HEK293 (cell line): ENCODE results near the gene SERPINB2.

Experiments
- CTCF ChIA-PET: fragments of 350-600 bp; formaldehyde crosslinking; extraction: SDS; loops from one replicate; lab custom pipeline; 2021; ENCODE audit warnings: antibody characterized with exemption; lab: Yijun Ruan, JAX
- POLR2A ChIA-PET: fragments of 300-600 bp; formaldehyde crosslinking; extraction: SDS; loops from one replicate; lab custom pipeline; 2020; ENCODE audit warnings: antibody characterized with exemption, inconsistent platforms; lab: Yijun Ruan, JAX
- H3K27ac ChIP-seq: fragments of 200-500 bp; sonication (Bioruptor generic); 2 replicates; pipeline ENCODE4 v1.5.1; 2014; ENCODE audit warnings: low read depth, low read length, control low read depth, inconsistent platforms; ENCODE audit errors: extremely low read depth
- H3K36me3 ChIP-seq, 2 experiments: fragments of 200-500 bp in 1 of 2; sonication (Bioruptor generic) in 1 of 2; 1 replicate in 1 of 2; 2 replicates in 1 of 2; pipeline ENCODE4 v1.5.1; 2014 to 2017; ENCODE audit warnings: inconsistent platforms in 2 of 2, low read length in 2 of 2; ENCODE audit not compliant: control insufficient read depth in 2 of 2, insufficient read depth in 1 of 2
- H3K4me1 ChIP-seq: fragments of 200-500 bp; sonication (Bioruptor generic); 2 replicates; pipeline ENCODE4 v1.5.1; 2014; ENCODE audit warnings: mild to moderate bottlenecking, low read length, inconsistent platforms; ENCODE audit not compliant: control insufficient read depth, insufficient read depth
- H3K4me3 ChIP-seq: 2 replicates; pipeline ENCODE4 v1.5.1; 2011; ENCODE audit warnings: low read depth, mild to moderate bottlenecking, control low read depth, low read length, moderate library complexity
- H3K9me3 ChIP-seq: fragments of 200-500 bp; sonication (Bioruptor generic); 2 replicates; pipeline ENCODE4 v1.5.1; 2014; ENCODE audit warnings: low read depth, low read length, inconsistent platforms; ENCODE audit not compliant: control insufficient read depth, insufficient read depth
- GLI4 ChIP-seq: fragments of 450-650 bp; formaldehyde crosslinking; IDR thresholded peaks from 2 replicates; pipeline ENCODE4 v1.5.1; 2016; ENCODE audit warnings: missing biosample characterization, missing genetic modification characterization
- KLF10 ChIP-seq: fragments of 450-650 bp; IDR thresholded peaks from 2 replicates; pipeline ENCODE4 v1.5.1; 2018; ENCODE audit warnings: missing biosample characterization, mild to moderate bottlenecking, missing genetic modification characterization
- MEIS1 ChIP-seq: sonication (generic); formaldehyde crosslinking; IDR thresholded peaks from 2 replicates; pipeline ENCODE4 v1.8.1; 2022; ENCODE audit warnings: missing genetic modification reagents, mild to moderate bottlenecking, borderline replicate concordance
- SALL2 ChIP-seq: fragments of 450-650 bp; formaldehyde crosslinking; IDR thresholded peaks from 2 replicates; pipeline ENCODE4 v1.5.0; 2017; ENCODE audit warnings: missing biosample characterization, mild to moderate bottlenecking, missing genetic modification characterization, borderline replicate concordance
- YY1 ChIP-seq: fragments of 450-650 bp; formaldehyde crosslinking; IDR thresholded peaks from 2 replicates; pipeline ENCODE4 v1.5.1; 2018; ENCODE audit warnings: missing biosample characterization, missing genetic modification characterization
- ZBTB1 ChIP-seq: fragments of 450-650 bp; formaldehyde crosslinking; IDR thresholded peaks from 2 replicates; pipeline ENCODE4 v1.5.1; 2016; ENCODE audit warnings: missing biosample characterization, missing genetic modification characterization
- ZBTB17 ChIP-seq: fragments of 450-650 bp; formaldehyde crosslinking; IDR thresholded peaks from 2 replicates; pipeline ENCODE4 v1.5.1; 2016; ENCODE audit warnings: missing biosample characterization, missing genetic modification characterization
- ZIC2 ChIP-seq: fragments of 450-650 bp; formaldehyde crosslinking; IDR thresholded peaks from 2 replicates; pipeline ENCODE4 v1.5.1; 2016; ENCODE audit warnings: missing biosample characterization, missing genetic modification characterization
- ZNF350 ChIP-seq: fragments of 450-650 bp; formaldehyde crosslinking; IDR thresholded peaks from 2 replicates; pipeline ENCODE4 v1.5.0; 2017; ENCODE audit warnings: missing biosample characterization, mild to moderate bottlenecking, missing genetic modification characterization
- ZNF394 ChIP-seq: fragments of 450-650 bp; formaldehyde crosslinking; IDR thresholded peaks from 2 replicates; pipeline ENCODE4 v1.5.1; 2016; ENCODE audit warnings: missing biosample characterization, missing genetic modification characterization, mild to moderate bottlenecking, moderate library complexity, borderline replicate concordance
- ZNF48 ChIP-seq: fragments of 450-650 bp; formaldehyde crosslinking; IDR thresholded peaks from 2 replicates; pipeline ENCODE4 v1.5.1; 2016; ENCODE audit warnings: missing biosample characterization, missing genetic modification characterization
- ZNF549 ChIP-seq: fragments of 450-650 bp; IDR thresholded peaks from 2 replicates; pipeline ENCODE4 v1.5.1; 2018; ENCODE audit warnings: missing biosample characterization, missing genetic modification characterization, mild to moderate bottlenecking, inconsistent platforms, moderate library complexity
- ZNF571 ChIP-seq: fragments of 450-650 bp; formaldehyde crosslinking; IDR thresholded peaks from 2 replicates; pipeline ENCODE4 v1.5.0; 2017; ENCODE audit warnings: missing biosample characterization, missing genetic modification characterization
- ZNF580 ChIP-seq: fragments of 450-650 bp; formaldehyde crosslinking; IDR thresholded peaks from 2 replicates; pipeline ENCODE4 v1.5.1; 2016; ENCODE audit warnings: missing biosample characterization, missing genetic modification characterization
- ZNF626 ChIP-seq: fragments of 450-650 bp; sonication (Bioruptor Pico); formaldehyde crosslinking; IDR thresholded peaks from 2 replicates; pipeline ENCODE4 v1.5.1; 2018; ENCODE audit warnings: missing biosample characterization, missing genetic modification characterization, inconsistent platforms
- ZNF658 ChIP-seq: fragments of 450-650 bp; formaldehyde crosslinking; IDR thresholded peaks from 2 replicates; pipeline ENCODE4; 2016; ENCODE audit warnings: missing biosample characterization, missing genetic modification characterization
- ZNF670 ChIP-seq: fragments of 450-650 bp; formaldehyde crosslinking; IDR thresholded peaks from 2 replicates; pipeline ENCODE4 v1.5.1; 2016; ENCODE audit warnings: missing biosample characterization, missing genetic modification characterization, low read depth
- ZSCAN30 ChIP-seq: fragments of 450-650 bp; IDR thresholded peaks from 2 replicates; pipeline ENCODE4 v1.5.1; 2018; ENCODE audit warnings: missing biosample characterization, mild to moderate bottlenecking, missing genetic modification characterization, moderate library complexity
- ZSCAN4 ChIP-seq: fragments of 450-650 bp; formaldehyde crosslinking; IDR thresholded peaks from 2 replicates; pipeline ENCODE4 v1.5.1; 2017; ENCODE audit warnings: missing biosample characterization, missing genetic modification characterization
- TF ChIP-seq, protein P1 (sequence below): fragments of 450-650 bp; formaldehyde crosslinking; IDR thresholded peaks from 2 replicates; pipeline ENCODE4 v1.5.1; 2016; ENCODE audit warnings: missing biosample characterization, missing genetic modification characterization

Gene SERPINB2

GRCh38 chr18:63908858-63909257 is 21.4 kb downstream of the SERPINB2 start:
- no peak for TF ChIP-seq GLI4 (tag by site-specific recombination)
- TF ChIP-seq KLF10 (tag by site-specific recombination), result no peak
- no peak for TF ChIP-seq SALL2
- no peak for TF ChIP-seq ZBTB1 (tag by site-specific recombination)
- H3K27ac ChIP-seq, result no peak overlapping the region
- ChIA-PET CTCF (interaction anchor here (1.3 kb wide), 1 partner anchor 27 kb away, joined by 6 read pairs; no protein-coding TSS in a partner anchor), POLR2A (no interaction called here)
- no peak overlapping the region for H3K4me3 ChIP-seq
- H3K9me3 ChIP-seq, result no peaks in the 10 kb centered on the region
- no peaks in the 10 kb centered on the region for H3K36me3 ChIP-seq
- H3K4me1 ChIP-seq, result no peaks in the 10 kb centered on the region

- no peak overlapping the region for H3K4me3 ChIP-seq
- H3K4me1 ChIP-seq, result no peaks in the 10 kb centered on the region
- TF ChIP-seq ZNF580 (tag by site-specific recombination), result no peak
- no peak for TF ChIP-seq ZNF394 (tag by site-specific recombination)
- TF ChIP-seq ZNF549 (tag by site-specific recombination), result no peak
- no peak for TF ChIP-seq ZSCAN4
- no peak for TF ChIP-seq ZBTB17
- TF ChIP-seq ZNF48, result no peak
- TF ChIP-seq, protein P1, sequence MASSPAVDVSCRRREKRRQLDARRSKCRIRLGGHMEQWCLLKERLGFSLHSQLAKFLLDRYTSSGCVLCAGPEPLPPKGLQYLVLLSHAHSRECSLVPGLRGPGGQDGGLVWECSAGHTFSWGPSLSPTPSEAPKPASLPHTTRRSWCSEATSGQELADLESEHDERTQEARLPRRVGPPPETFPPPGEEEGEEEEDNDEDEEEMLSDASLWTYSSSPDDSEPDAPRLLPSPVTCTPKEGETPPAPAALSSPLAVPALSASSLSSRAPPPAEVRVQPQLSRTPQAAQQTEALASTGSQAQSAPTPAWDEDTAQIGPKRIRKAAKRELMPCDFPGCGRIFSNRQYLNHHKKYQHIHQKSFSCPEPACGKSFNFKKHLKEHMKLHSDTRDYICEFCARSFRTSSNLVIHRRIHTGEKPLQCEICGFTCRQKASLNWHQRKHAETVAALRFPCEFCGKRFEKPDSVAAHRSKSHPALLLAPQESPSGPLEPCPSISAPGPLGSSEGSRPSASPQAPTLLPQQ (tag by site-specific recombination), result no peak
- no peak for TF ChIP-seq ZIC2 (tag by site-specific recombination)
- TF ChIP-seq ZNF670 (tag by site-specific recombination), result no peak
- TF ChIP-seq ZNF626, result no peak
- no peak for TF ChIP-seq YY1 (tag by site-specific recombination)
- TF ChIP-seq, all 188 proteins: peak for 0
- CTCF ChIA-PET, result interaction anchor here (0.6 to 1.3 kb wide), 2 partner anchors 26 to 97 kb away, joined by 3 to 6 read pairs; no protein-coding TSS in a partner anchor
- H3K36me3 ChIP-seq, result no peaks in the 10 kb centered on the region
- no peak overlapping the region for H3K27ac ChIP-seq
- POLR2A ChIA-PET, result no interaction called here
- H3K9me3 ChIP-seq, result no peaks in the 10 kb centered on the region
Measured at GRCh38 chr18:63909870-63910269, 22.4 kb downstream of the SERPINB2 start.

DNA sequence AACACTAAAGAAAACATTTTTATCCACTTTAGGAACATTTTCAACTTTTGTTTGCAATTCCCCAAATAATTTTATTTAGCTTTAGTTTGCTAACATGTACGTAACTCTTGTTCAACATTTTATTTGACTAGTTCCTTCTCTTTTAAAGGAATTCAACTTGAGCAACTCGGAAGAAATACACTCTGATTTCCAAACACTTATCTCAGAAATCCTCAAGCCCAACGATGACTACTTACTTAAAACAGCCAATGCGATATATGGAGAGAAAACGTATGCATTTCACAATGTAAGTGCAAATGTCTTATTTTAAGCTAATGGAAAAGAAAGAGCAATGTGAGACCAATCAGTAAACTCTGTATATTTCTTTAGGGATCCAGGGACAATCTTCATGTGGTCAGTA is 30.3 kb downstream of the SERPINB2 start:
- H3K36me3 ChIP-seq, result no peaks in the 10 kb centered on the region
- H3K4me1 ChIP-seq, result no peaks in the 10 kb centered on the region
- ChIA-PET POLR2A (interaction anchor here (0.7 kb wide), 1 partner anchor 53 kb away, joined by 6 read pairs; no protein-coding TSS in a partner anchor), CTCF (no interaction called here)
- H3K27ac ChIP-seq, result no peak overlapping the region
- TF ChIP-seq ZNF350 (tag by site-specific recombination), result no peak
- no peak for TF ChIP-seq ZNF571 (tag by site-specific recombination)
- no peak for TF ChIP-seq ZSCAN30 (tag by site-specific recombination)
- no peak for TF ChIP-seq MEIS1
- no peak for TF ChIP-seq ZNF658 (tag by site-specific recombination)
- H3K9me3 ChIP-seq, result no peaks in the 10 kb centered on the region
- H3K4me3 ChIP-seq, result no peak overlapping the region
